ENCODE results near the gene NRAP.

DNA sequence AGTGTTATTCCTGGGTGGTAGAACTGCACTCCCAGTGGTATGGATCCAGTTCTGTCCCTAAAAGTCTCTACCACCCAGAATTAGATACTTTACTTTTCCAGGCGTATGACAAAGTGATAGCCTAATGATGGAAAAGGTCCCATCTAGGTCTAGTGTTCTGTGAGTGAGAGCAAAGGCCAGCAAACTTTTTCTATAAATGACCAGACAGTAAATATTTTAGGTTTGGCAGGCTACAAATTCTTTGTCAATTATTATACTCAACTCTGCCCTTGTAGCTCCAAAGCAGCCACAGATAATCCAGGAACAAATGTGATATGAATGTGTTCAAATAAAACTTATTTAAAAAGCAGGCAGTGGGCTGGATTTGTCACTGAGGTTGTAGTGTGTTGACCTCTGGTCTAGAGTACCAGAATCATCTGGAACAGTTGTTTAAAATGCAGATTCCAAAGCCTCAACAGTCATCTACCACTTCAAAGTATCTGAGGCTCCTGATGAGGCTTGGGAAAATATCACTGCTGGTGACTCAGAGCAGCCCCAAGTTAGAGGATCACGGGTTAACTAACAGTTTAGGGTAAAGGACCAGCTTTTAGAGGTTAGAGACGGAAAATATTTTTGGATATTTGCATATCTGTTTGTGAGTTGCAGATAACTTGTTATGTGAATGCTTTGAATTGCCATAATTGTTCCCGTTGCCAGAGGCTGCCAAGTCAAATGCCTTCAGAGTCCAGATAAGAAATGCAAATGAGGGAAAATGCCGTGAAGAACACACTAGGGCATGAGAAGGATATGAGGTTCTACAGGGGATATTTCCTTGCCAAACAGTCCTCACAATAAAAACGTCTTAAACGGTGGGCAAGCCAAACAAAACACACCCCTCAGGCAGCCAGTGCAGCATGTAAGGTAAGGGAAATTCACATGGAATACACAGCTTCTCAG, 19.4 kb downstream of the NRAP start:
- TF ChIP-seq, protein P1, sequence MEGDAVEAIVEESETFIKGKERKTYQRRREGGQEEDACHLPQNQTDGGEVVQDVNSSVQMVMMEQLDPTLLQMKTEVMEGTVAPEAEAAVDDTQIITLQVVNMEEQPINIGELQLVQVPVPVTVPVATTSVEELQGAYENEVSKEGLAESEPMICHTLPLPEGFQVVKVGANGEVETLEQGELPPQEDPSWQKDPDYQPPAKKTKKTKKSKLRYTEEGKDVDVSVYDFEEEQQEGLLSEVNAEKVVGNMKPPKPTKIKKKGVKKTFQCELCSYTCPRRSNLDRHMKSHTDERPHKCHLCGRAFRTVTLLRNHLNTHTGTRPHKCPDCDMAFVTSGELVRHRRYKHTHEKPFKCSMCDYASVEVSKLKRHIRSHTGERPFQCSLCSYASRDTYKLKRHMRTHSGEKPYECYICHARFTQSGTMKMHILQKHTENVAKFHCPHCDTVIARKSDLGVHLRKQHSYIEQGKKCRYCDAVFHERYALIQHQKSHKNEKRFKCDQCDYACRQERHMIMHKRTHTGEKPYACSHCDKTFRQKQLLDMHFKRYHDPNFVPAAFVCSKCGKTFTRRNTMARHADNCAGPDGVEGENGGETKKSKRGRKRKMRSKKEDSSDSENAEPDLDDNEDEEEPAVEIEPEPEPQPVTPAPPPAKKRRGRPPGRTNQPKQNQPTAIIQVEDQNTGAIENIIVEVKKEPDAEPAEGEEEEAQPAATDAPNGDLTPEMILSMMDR (IDR thresholded peaks at IDR 0.05; ENCODE audit: poor library complexity), result no peak
- no peak for TF ChIP-seq EZH2phosphoT487 (IDR thresholded peaks at IDR 0.05; ENCODE audit: low read depth, severe bottlenecking, unreplicated experiment)
- TF ChIP-seq EZH2 (IDR thresholded peaks at IDR 0.05; ENCODE audit: borderline replicate concordance), result no peak

Data from hepatocyte (in vitro differentiated cells).